Endothelial cell of umbilical vein (primary cell): ENCODE measurements around the gene TMEM174. TPM values are rescaled to one million over a fixed set of nuclear protein-coding genes. Genes with fewer than 3 reads are reported as not detected.

ENCODE experiments used
- BruUV-seq: library from RNA; stranded (reverse); fragments of 400-500 nt; replicated peaks from 2 replicates; lab custom pipeline; 2021; lab: Mats Ljungman, UMichigan
- CTCF ChIA-PET: fragments of 300-600, 350-600 bp; sonication (Branson Sonifier 250); formaldehyde crosslinking; loops from one replicate; lab custom pipeline; 2021; ENCODE audit warnings: antibody characterized with exemption, inconsistent platforms; lab: Charles Lee
- POLR2A ChIA-PET: fragments of 300-600, 350-600 bp; sonication (Branson Sonifier 250); formaldehyde crosslinking; loops from one replicate; lab custom pipeline; 2021; ENCODE audit warnings: antibody characterized with exemption, inconsistent platforms; lab: Charles Lee
- DNase-seq: peaks from one replicate; pipeline ENCODE4 v3.0.0-alpha.2; 2011; ENCODE audit warnings: low read depth, low spot score
- FAIRE-seq: peaks from 2 replicates; lab custom pipeline; 2011; peaks lifted over from hg19 to GRCh38; lab: Jason Lieb, UNC
- H2AFZ ChIP-seq: 2 replicates; pipeline ENCODE4 v1.6.0; 2012; ENCODE audit warnings: low read depth, low read length, control low read depth, inconsistent platforms
- H3K27ac ChIP-seq: 2 replicates; pipeline ENCODE4 v1.5.1; 2011; ENCODE audit warnings: low read depth, mild to moderate bottlenecking, control low read depth, low read length, moderate library complexity; ENCODE audit not compliant: insufficient read depth
- H3K27me3 ChIP-seq, 2 experiments: 2 replicates each; pipeline versions ENCODE4 v1.6.0 to v1.6.1; 2011; ENCODE audit warnings: low read length in 2 of 2, mixed read lengths in 1 of 2; ENCODE audit not compliant: control insufficient read depth in 2 of 2, insufficient read depth in 2 of 2
- H3K36me3 ChIP-seq, 2 experiments: 2 replicates in 1 of 2; 3 replicates in 1 of 2; pipeline ENCODE4 v1.5.1; 2011; ENCODE audit warnings: low read length in 2 of 2, mild to moderate bottlenecking in 1 of 2, moderate library complexity in 1 of 2; ENCODE audit not compliant: control insufficient read depth in 2 of 2, insufficient read depth in 2 of 2; ENCODE audit errors: extremely low read depth in 1 of 2
- H3K4me1 ChIP-seq: 3 replicates; pipeline ENCODE4 v1.5.1; 2011; ENCODE audit warnings: mild to moderate bottlenecking, low read length; ENCODE audit not compliant: control insufficient read depth, insufficient read depth; ENCODE audit errors: extremely low read depth
- H3K4me2 ChIP-seq: 2 replicates; pipeline ENCODE4 v1.6.1; 2011; ENCODE audit warnings: low read length, control low read depth, mixed read lengths; ENCODE audit not compliant: insufficient read depth
- H3K4me3 ChIP-seq, 3 experiments: fragments of 200-600 bp in 1 of 3; sonication (generic), shearing (Covaris generic) in 1 of 3; replicated peaks in 1 of 3; 2 replicates each; pipeline ENCODE4 v1.5.1; 2011 to 2016; ENCODE audit warnings: control low read depth in 3 of 3, low read length in 3 of 3, mild to moderate bottlenecking in 2 of 3, inconsistent platforms in 1 of 3, low read depth in 1 of 3, moderate library complexity in 1 of 3; ENCODE audit not compliant: insufficient read depth in 1 of 3
- H3K79me2 ChIP-seq: 2 replicates; pipeline ENCODE4 v1.6.0; 2012; ENCODE audit warnings: low read length, inconsistent platforms; ENCODE audit not compliant: control insufficient read depth, insufficient read depth
- H3K9ac ChIP-seq: replicated peaks from 2 replicates; pipeline ENCODE3; 2011; ENCODE audit warnings: low read length, control low read depth; ENCODE audit not compliant: insufficient read depth; ENCODE audit errors: extremely low read depth
- H3K9me1 ChIP-seq: replicated peaks from 3 replicates; pipeline ENCODE4 v1.6.0; 2011; ENCODE audit warnings: mild to moderate bottlenecking, low read length; ENCODE audit not compliant: control insufficient read depth, insufficient read depth; ENCODE audit errors: extremely low read depth
- H3K9me3 ChIP-seq: replicated peaks from 2 replicates; pipeline ENCODE4 v1.5.1; 2012; ENCODE audit warnings: low read length, inconsistent platforms; ENCODE audit not compliant: control insufficient read depth, insufficient read depth
- H4K20me1 ChIP-seq: replicated peaks from 2 replicates; pipeline ENCODE3; 2011; ENCODE audit warnings: mild to moderate bottlenecking, low read length; ENCODE audit not compliant: control insufficient read depth, insufficient read depth; ENCODE audit errors: extremely low read depth
- CTCF ChIP-seq, 2 donors: IDR thresholded peaks; 1 replicate in 1 of 2; 2 replicates in 1 of 2; pipeline ENCODE4 v1.5.1; 2011; ENCODE audit warnings: low read length in 2 of 2, mild to moderate bottlenecking in 2 of 2, moderate library complexity in 2 of 2, control low read depth in 1 of 2, inconsistent platforms in 1 of 2, low read depth in 1 of 2; ENCODE audit not compliant: insufficient read depth in 1 of 2; ENCODE audit errors: extremely low read depth in 1 of 2
- EZH2 ChIP-seq: IDR thresholded peaks from 2 replicates; pipeline ENCODE4 v1.6.1; 2012; ENCODE audit warnings: borderline replicate concordance, low read depth, mild to moderate bottlenecking, moderate library complexity, low read length, inconsistent platforms; ENCODE audit not compliant: severe bottlenecking
- FOS ChIP-seq: IDR thresholded peaks from 2 replicates; pipeline ENCODE4 v1.6.1; 2011; ENCODE audit warnings: mild to moderate bottlenecking, low read length, moderate library complexity, borderline replicate concordance; ENCODE audit not compliant: insufficient read depth
- GATA2 ChIP-seq: IDR thresholded peaks from 2 replicates; pipeline ENCODE4 v1.7.0; 2011; ENCODE audit warnings: low read depth, mild to moderate bottlenecking, moderate library complexity, mixed read lengths, low read length; ENCODE audit not compliant: insufficient read length, insufficient read depth
- JUN ChIP-seq: IDR thresholded peaks from 2 replicates; pipeline ENCODE4 v1.6.1; 2011; ENCODE audit warnings: borderline replicate concordance, low read depth; ENCODE audit not compliant: insufficient read length, insufficient read depth
- MAX ChIP-seq: IDR thresholded peaks from 2 replicates; pipeline ENCODE4 v1.6.1; 2011; ENCODE audit not compliant: insufficient read depth, insufficient read length
- MYC ChIP-seq: IDR thresholded peaks from one replicate; pipeline ENCODE4 v1.6.1; 2011; ENCODE audit warnings: mild to moderate bottlenecking, low read depth, low read length
- POLR2A ChIP-seq: IDR thresholded peaks from 2 replicates; pipeline ENCODE4 v1.6.1; 2012; ENCODE audit warnings: low read depth, mild to moderate bottlenecking, control low read depth, low read length
- POLR2AphosphoS5 ChIP-seq: IDR thresholded peaks from 2 replicates; pipeline ENCODE4 v1.6.1; 2012; ENCODE audit warnings: low read depth, mild to moderate bottlenecking, control low read depth, low read length, moderate library complexity; ENCODE audit not compliant: insufficient read depth
- dilution Hi-C: fragments of 300-500 bp; cut with MboI; formaldehyde crosslinking; loops from one replicate; pipeline ENCODE4 v1.15.0; 2019; ENCODE audit warnings: low sequenced_read_pairs; ENCODE audit not compliant: extremely low pct_ligation_motif_present
- intact Hi-C: fragments of 100-400 bp; cut with micrococcal nuclease; formaldehyde crosslinking; loops from one replicate; pipeline ENCODE4 v1.10.0; 2022
- polyA plus RNA-seq, 4 experiments: library from polyadenylated mRNA; depleted of rRNA in 3 of 4; stranded (reverse) in 3 of 4; unstranded in 1 of 4; fragments of >200 nt; gene quantifications; 2 replicates each; pipeline versions ENCODE4 v1.2.1 to v1.2.3, GENCODE V29; 2011 to 2012; ENCODE audit warnings: missing spikeins in 1 of 4
- total RNA-seq: library from RNA; stranded (reverse); gene quantifications from 2 replicates; pipeline ENCODE4 v1.2.3, GENCODE V29; 2021

TMEM174 gene
- total and polyA plus RNA-seq, 2 donors (not counting 3 experiments of a cell fraction or from before 2014, with no cell fraction given): not detected

DNA sequence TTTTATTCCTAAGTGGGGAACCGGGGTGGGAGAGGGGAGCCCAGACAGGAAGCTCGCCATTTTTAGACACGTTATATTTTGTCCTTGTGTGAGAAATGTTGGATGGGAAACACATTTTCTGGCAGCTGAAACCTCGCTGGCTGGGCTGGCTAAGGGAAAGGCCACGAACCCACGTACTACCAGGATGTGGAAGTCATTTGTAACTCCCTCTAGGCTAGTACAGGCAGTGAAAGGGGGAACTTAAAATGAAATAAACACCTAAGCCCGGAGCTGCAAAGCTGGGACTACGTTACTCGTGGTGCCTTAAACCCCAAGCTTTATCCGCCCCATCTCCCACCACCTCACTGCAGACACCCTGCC, 42.5 kb downstream of the TMEM174 start:
- no peak for FAIRE-seq
- CTCF ChIA-PET: interaction anchor here (0.8 to 5.6 kb wide), 47 partner anchors 8 to 300 kb away, joined by 3 to 277 read pairs (median 7); partner anchors contain the start of genes BTF3, FCHO2, FOXD1 and TMEM171
- H3K9ac ChIP-seq: no peak overlapping the region

More for the DNA sequence above, 42.5 kb downstream of the TMEM174 start:
- Histone ChIP-seq H3K9me1 (no peaks in the 10 kb centered on the region), H3K27ac (no peak overlapping the region), H3K9me3 (no peaks in the 10 kb centered on the region), H2AFZ (no peak overlapping the region), H3K4me3 (peak overlapping the region in 1 of 3 experiments; percentile 1), H3K4me1 (peaks cover 4% of the 10 kb centered on the region), H4K20me1 (no peaks in the 10 kb centered on the region), H3K27me3 (peaks cover 46 to 61% of the 10 kb centered on the region in 2 experiments), H3K79me2 (no peaks in the 10 kb centered on the region), H3K4me2 (peak overlapping the region; percentile 40), H3K36me3 (no peaks in the 10 kb centered on the region)
- TF ChIP-seq GATA2: no peak
- no peak for TF ChIP-seq FOS
- TF ChIP-seq CTCF (IDR thresholded peaks at IDR 0.05; ENCODE audit: extremely low read depth in 1 of 2, insufficient read depth in 1 of 2, low read depth in 1 of 2, low read length in 2 of 2): no peak
- TF ChIP-seq POLR2A: no peak
- TF ChIP-seq JUN: no peak
- TF ChIP-seq MAX: no peak
- TF ChIP-seq MYC: no peak
- TF ChIP-seq EZH2: no peak
- TF ChIP-seq POLR2AphosphoS5: no peak
- intact Hi-C loops (loop anchor here (5.0 kb wide), 1 partner anchor 67 kb away; no protein-coding TSS in a partner anchor), dilution Hi-C loops (no loop called here)
- BruUV-seq: no TSS peak
- no peak for DNase-seq
- POLR2A ChIA-PET: no interaction called here
